Epithelial cell of esophagus (primary cell): ENCODE measurements around the gene STK32B.

Source experiments
- DNase-seq: peaks from one replicate; pipeline ENCODE4 v3.0.0; 2010; ENCODE audit warnings: low read depth
- H3K4me3 ChIP-seq: 2 replicates; pipeline ENCODE4 v1.5.1; 2011; ENCODE audit warnings: mild to moderate bottlenecking, low read length, control low read depth
- CTCF ChIP-seq: IDR thresholded peaks from 2 replicates; pipeline ENCODE4 v1.5.1; 2011; ENCODE audit warnings: low read depth, mild to moderate bottlenecking, low read length, control low read depth, inconsistent platforms; ENCODE audit not compliant: insufficient read depth; ENCODE audit errors: missing control alignments

Gene STK32B

GRCh38 chr4:5037553-5038551 lies 13.4 kb upstream of the STK32B start:
- TF ChIP-seq CTCF, result no peak
- H3K4me3 ChIP-seq, result no peak overlapping the region
- peak; percentile 93 for DNase-seq

- H3K4me3 ChIP-seq, result no peak overlapping the region
- no peak for TF ChIP-seq CTCF
- no peak for DNase-seq
Measured at GRCh38 chr4:5039800-5040199, 11.5 kb upstream of the STK32B start.

- TF ChIP-seq CTCF, result no peak
- no peak overlapping the region for H3K4me3 ChIP-seq
- no peak for DNase-seq
Measured at GRCh38 chr4:5040856-5041620, 10.2 kb upstream of the STK32B start.

- H3K4me3 ChIP-seq, result no peak overlapping the region
- no peak for DNase-seq
- no peak for TF ChIP-seq CTCF
Measured at GRCh38 chr4:5041699-5042098, 9.6 kb upstream of the STK32B start.

GRCh38 chr4:5043579-5043978 lies 7.7 kb upstream of the STK32B start:
- TF ChIP-seq CTCF, result no peak
- DNase-seq, result no peak
- H3K4me3 ChIP-seq, result no peak overlapping the region

- no peak for TF ChIP-seq CTCF
- H3K4me3 ChIP-seq, result no peak overlapping the region
- DNase-seq, result peak; percentile 50
Measured at GRCh38 chr4:5044341-5044740, 6.9 kb upstream of the STK32B start.

- H3K4me3 ChIP-seq, result no peak overlapping the region
- DNase-seq, result no peak
- TF ChIP-seq CTCF, result no peak
Measured at GRCh38 chr4:5045097-5045496, 6.2 kb upstream of the STK32B start.
